OCI-LY7 (cell line): Measurements from ENCODE around the gene RHBDD1. TPM values are rescaled to one million over a fixed set of nuclear protein-coding genes. Genes with fewer than 3 reads are reported as not detected.

Source experiments
- BruUV-seq: library from RNA; stranded (reverse); fragments of 400-500 nt; replicated peaks from 2 replicates; lab custom pipeline; 2021; lab: Mats Ljungman, UMichigan
- CTCF ChIA-PET: fragments of 300-600 bp; sonication (Branson Sonifier 250); formaldehyde crosslinking; loops from one replicate; lab custom pipeline; 2022; ENCODE audit warnings: antibody characterized with exemption; ENCODE audit not compliant: unreplicated experiment; lab: Charles Lee
- POLR2A ChIA-PET: fragments of 300-600 bp; sonication (Branson Sonifier 250); formaldehyde crosslinking; loops from one replicate; lab custom pipeline; 2022; ENCODE audit warnings: antibody characterized with exemption; lab: Charles Lee
- DNase-seq: peaks from one replicate; pipeline ENCODE4 v3.0.0-alpha.2; 2015; ENCODE audit warnings: low spot score
- H2AFZ ChIP-seq: fragments of 200-600 bp; sonication (generic), shearing (Covaris generic); 2 replicates; pipeline ENCODE4 v1.6.1; 2014; ENCODE audit warnings: mild to moderate bottlenecking, antibody characterized with exemption, low read length, moderate library complexity
- H3K27ac ChIP-seq: fragments of 200-600 bp; sonication (generic); 2 replicates; pipeline ENCODE4 v1.5.1; 2014; ENCODE audit warnings: mixed run types, low read depth, mild to moderate bottlenecking, moderate library complexity, low read length, inconsistent platforms; ENCODE audit not compliant: poor library complexity, severe bottlenecking
- H3K36me3 ChIP-seq: fragments of 200-600 bp; sonication (generic); 2 replicates; pipeline ENCODE4 v1.6.1; 2014; ENCODE audit warnings: mild to moderate bottlenecking, antibody characterized with exemption, low read length, moderate library complexity, mixed read lengths; ENCODE audit not compliant: insufficient read depth
- H3K4me1 ChIP-seq: fragments of 200-600 bp; sonication (generic); 2 replicates; pipeline ENCODE4 v1.5.1; 2014; ENCODE audit warnings: mild to moderate bottlenecking, low read length; ENCODE audit not compliant: insufficient read depth, poor library complexity, severe bottlenecking
- H3K4me2 ChIP-seq: fragments of 200-600 bp; sonication (generic); 2 replicates; pipeline ENCODE4 v1.6.1; 2014; ENCODE audit warnings: mild to moderate bottlenecking, low read length
- H3K4me3 ChIP-seq: fragments of 200-600 bp; sonication (generic); 2 replicates; pipeline ENCODE4 v1.5.1; 2014; ENCODE audit warnings: mild to moderate bottlenecking, low read depth, low read length; ENCODE audit not compliant: poor library complexity, severe bottlenecking
- H3K79me2 ChIP-seq: fragments of 200-600 bp; sonication (generic); 2 replicates; pipeline ENCODE4 v1.6.1; 2016; ENCODE audit warnings: low read depth, mild to moderate bottlenecking, low read length, moderate library complexity, mixed read lengths; ENCODE audit not compliant: insufficient read depth
- H3K9me2 ChIP-seq: fragments of 200-600 bp; sonication (generic); 2 replicates; pipeline ENCODE4 v1.6.1; 2016; ENCODE audit warnings: mild to moderate bottlenecking, low read length, mixed read lengths; ENCODE audit not compliant: insufficient read depth
- H3K9me3 ChIP-seq: fragments of 200-600 bp; sonication (generic); 2 replicates; pipeline ENCODE4 v1.6.1; 2014; ENCODE audit warnings: mild to moderate bottlenecking, mixed run types, low read length, mixed read lengths
- H4K20me1 ChIP-seq: fragments of 200-600 bp; sonication (generic); 2 replicates; pipeline ENCODE4 v1.6.1; 2014; ENCODE audit warnings: mild to moderate bottlenecking, antibody characterized with exemption, low read length, moderate library complexity, mixed read lengths; ENCODE audit not compliant: insufficient read depth
- CTCF ChIP-seq: fragments of 200-600 bp; sonication (generic); conservative IDR thresholded peaks from 2 replicates; pipeline ENCODE4 v1.5.1; 2014; ENCODE audit warnings: mild to moderate bottlenecking, antibody characterized with exemption, low read length, moderate library complexity, mixed read lengths
- EZH2phosphoT487 ChIP-seq: fragments of 200-600 bp; sonication (generic); IDR thresholded peaks from 2 replicates; pipeline ENCODE4 v1.6.1; 2018; ENCODE audit warnings: low read depth, borderline replicate concordance, mild to moderate bottlenecking, mixed run types, antibody characterized with exemption, low read length, moderate library complexity, mixed read lengths
- intact Hi-C: fragments of 100-400 bp; cut with micrococcal nuclease; formaldehyde crosslinking; loops from one replicate; pipeline ENCODE4 v1.10.0; 2022; ENCODE audit not compliant: unreplicated experiment
- total RNA-seq, 2 experiments: library from RNA; depleted of rRNA in 1 of 2; stranded (reverse); fragments of >200 nt in 1 of 2; shearing (Covaris generic) in 1 of 2; gene quantifications; 2 replicates each; pipeline ENCODE4 v1.2.3, GENCODE V29; 2014 to 2022

RHBDD1 gene
- total RNA-seq, 2 experiments from 2014 or later, result 40.8 to 80.3 TPM

GRCh38 chr2:226890286-226890685 is 54.4 kb downstream of the RHBDD1 start:
- intact Hi-C loops, result loop anchor here (5.0 kb wide), 1 partner anchor 33 kb away; no protein-coding TSS in a partner anchor
- Histone ChIP-seq H3K27ac (no peak overlapping the region), H3K4me2 (no peak overlapping the region), H3K36me3 (peaks cover 29% of the 10 kb centered on the region), H4K20me1 (no peaks in the 10 kb centered on the region), H3K79me2 (no peaks in the 10 kb centered on the region), H3K4me3 (no peak overlapping the region), H2AFZ (no peak overlapping the region), H3K9me2 (no peaks in the 10 kb centered on the region), H3K4me1 (peaks cover 8% of the 10 kb centered on the region), H3K9me3 (no peaks in the 10 kb centered on the region)
- CTCF ChIA-PET, result no interaction called here
- DNase-seq, result no peak
- POLR2A ChIA-PET, result interaction anchor here (0.6 to 4.4 kb wide), 5 partner anchors 8 to 51 kb away, joined by 3 to 25 read pairs (median 3); no protein-coding TSS in a partner anchor
- TF ChIP-seq EZH2phosphoT487 (no peak), CTCF (no peak)
- no TSS peak for BruUV-seq

GRCh38 chr2:226891780-226892590 is 56.1 kb downstream of the RHBDD1 start:
- POLR2A ChIA-PET, result interaction anchor here (0.5 to 4.4 kb wide), 10 partner anchors 10 to 111 kb away, joined by 3 to 25 read pairs (median 4); no protein-coding TSS in a partner anchor
- H2AFZ ChIP-seq, result no peak overlapping the region
- H3K79me2 ChIP-seq, result no peaks in the 10 kb centered on the region
- H3K4me2 ChIP-seq, result no peak overlapping the region
- no peak overlapping the region for H3K27ac ChIP-seq
- intact Hi-C loops, result loop anchor here (5.0 kb wide), 1 partner anchor 35 kb away; no protein-coding TSS in a partner anchor
- CTCF ChIA-PET, result interaction anchor here (0.7 kb wide), 1 partner anchor 14 kb away, joined by 3 read pairs; no protein-coding TSS in a partner anchor
- DNase-seq, result peak; percentile 14
- H3K4me3 ChIP-seq, result no peak overlapping the region
- H3K9me3 ChIP-seq, result no peaks in the 10 kb centered on the region
- H3K9me2 ChIP-seq, result no peaks in the 10 kb centered on the region
- peaks cover 25% of the 10 kb centered on the region for H3K36me3 ChIP-seq
- BruUV-seq, result no TSS peak
- peaks cover 8% of the 10 kb centered on the region for H3K4me1 ChIP-seq
- TF ChIP-seq CTCF (0 out of 2 replicates have a peak, but pooled peaks have one; percentile 17), EZH2phosphoT487 (no peak)
- no peaks in the 10 kb centered on the region for H4K20me1 ChIP-seq
